HepG2 (cell line): Measurements from ENCODE around the gene URB1. TPM values are rescaled to one million over a fixed set of nuclear protein-coding genes. Genes with fewer than 3 reads are reported as not detected.
A peak's percentile ranks its signal among the peaks of the same experiment; 100 is the strongest.

Experiments
- ATF7 ChIP-seq, 2 experiments: fragments of 450-650 bp in 1 of 2; sonication (generic) in 1 of 2; formaldehyde crosslinking in 1 of 2; IDR thresholded peaks; 2 replicates each; pipeline versions ENCODE4 v1.4.0 to v1.6.1; 2016 to 2020; ENCODE audit warnings: antibody characterized with exemption in 1 of 2, mild to moderate bottlenecking in 1 of 2, missing genetic modification reagents in 1 of 2
- CREB3 ChIP-seq: sonication (generic); formaldehyde crosslinking; IDR thresholded peaks from 2 replicates; pipeline ENCODE4 v1.5.0; 2020; ENCODE audit warnings: missing genetic modification reagents
- CREBL2 ChIP-seq: sonication (generic); formaldehyde crosslinking; IDR thresholded peaks from 2 replicates; pipeline ENCODE4 v1.8.1; 2023; ENCODE audit warnings: missing genetic modification reagents, mild to moderate bottlenecking, borderline replicate concordance
- DRAP1 ChIP-seq: IDR thresholded peaks from 2 replicates; pipeline ENCODE4 v1.6.1; 2016; ENCODE audit warnings: missing genetic modification reagents, missing compliant biosample characterization
- ETV5 ChIP-seq: IDR thresholded peaks from 2 replicates; pipeline ENCODE4 v1.6.1; 2018; ENCODE audit warnings: missing biosample characterization, missing genetic modification reagents, inconsistent platforms, borderline replicate concordance
- ETV6 ChIP-seq: sonication (generic); formaldehyde crosslinking; conservative IDR thresholded peaks from 2 replicates; pipeline ENCODE4 v1.4.0; 2020; ENCODE audit warnings: missing genetic modification reagents
- GPN1 ChIP-seq: sonication (generic); formaldehyde crosslinking; IDR thresholded peaks from 2 replicates; pipeline ENCODE4 v1.5.1; 2020; ENCODE audit warnings: missing genetic modification reagents, borderline replicate concordance
- GZF1 ChIP-seq: sonication (generic); formaldehyde crosslinking; IDR thresholded peaks from 2 replicates; pipeline ENCODE4 v1.5.1; 2020; ENCODE audit warnings: mild to moderate bottlenecking, missing genetic modification reagents
- HMG20B ChIP-seq: conservative IDR thresholded peaks from 2 replicates; pipeline ENCODE4 v1.6.1; 2016; ENCODE audit warnings: missing genetic modification reagents, missing compliant biosample characterization
- HNF1B ChIP-seq: sonication (generic); formaldehyde crosslinking; IDR thresholded peaks from 2 replicates; pipeline ENCODE4 v1.5.1; 2020; ENCODE audit warnings: mild to moderate bottlenecking, moderate library complexity, missing genetic modification reagents
- ISL2 ChIP-seq: sonication (generic); formaldehyde crosslinking; IDR thresholded peaks from 2 replicates; pipeline ENCODE4 v1.5.0; 2020; ENCODE audit warnings: missing genetic modification reagents
- MED1 ChIP-seq: sonication (generic); formaldehyde crosslinking; IDR thresholded peaks from 2 replicates; pipeline ENCODE4 v1.4.0; 2020; ENCODE audit warnings: missing genetic modification reagents
- MYC ChIP-seq: sonication (generic); formaldehyde crosslinking; IDR thresholded peaks from 2 replicates; pipeline ENCODE4 v1.9.0; 2021; ENCODE audit warnings: missing genetic modification reagents, borderline replicate concordance
- RFXANK ChIP-seq: IDR thresholded peaks from 2 replicates; pipeline ENCODE4 v1.6.1; 2016
- SOX5 ChIP-seq: IDR thresholded peaks from 2 replicates; pipeline ENCODE4 v1.6.1; 2016; ENCODE audit warnings: borderline replicate concordance
- TIGD3 ChIP-seq: sonication (generic); formaldehyde crosslinking; IDR thresholded peaks from 2 replicates; pipeline ENCODE4 v1.5.1; 2020; ENCODE audit warnings: mild to moderate bottlenecking, missing genetic modification reagents, borderline replicate concordance
- TRIM22 ChIP-seq: fragments of 450-650 bp; IDR thresholded peaks from 2 replicates; pipeline ENCODE4 v1.6.1; 2017
- ZBTB2 ChIP-seq: sonication (generic); formaldehyde crosslinking; IDR thresholded peaks from 2 replicates; pipeline ENCODE4 v1.8.0; 2022; ENCODE audit warnings: low read depth, missing genetic modification reagents
- ZNF234 ChIP-seq: sonication (generic); formaldehyde crosslinking; conservative IDR thresholded peaks from 2 replicates; pipeline ENCODE4 v1.5.1; 2020; ENCODE audit warnings: mild to moderate bottlenecking, missing genetic modification reagents
- ZNF558 ChIP-seq: sonication (generic); formaldehyde crosslinking; IDR thresholded peaks from 2 replicates; pipeline ENCODE4 v1.9.0; 2022; ENCODE audit warnings: mild to moderate bottlenecking, missing genetic modification reagents, borderline replicate concordance
- ZNF776 ChIP-seq: sonication (generic); formaldehyde crosslinking; IDR thresholded peaks from 2 replicates; pipeline ENCODE4 v1.4.0; 2020; ENCODE audit warnings: mild to moderate bottlenecking, missing genetic modification reagents
- polyA plus RNA-seq, 8 experiments: library from polyadenylated mRNA; depleted of rRNA in 3 of 8; stranded (reverse) in 7 of 8; unstranded in 1 of 8; fragments of >200 nt; fragmentation: Illumina TruSeq in 4 of 8; extraction: Trizol in 4 of 8; gene quantifications; 2 replicates each; pipeline versions ENCODE4 v1.2.1 to v1.2.3, GENCODE V29; 2011 to 2016; ENCODE audit warnings: low read depth in 4 of 8, missing spikeins in 1 of 8, mixed read lengths in 1 of 8; ENCODE audit not compliant: insufficient read depth in 1 of 8
- total RNA-seq, 5 experiments: library from RNA; depleted of rRNA; stranded (reverse); fragments of >200 nt; fragmentation: Illumina TruSeq; extraction: Trizol; gene quantifications; 2 replicates each; pipeline ENCODE4 v1.2.3, GENCODE V29; 2016; ENCODE audit warnings: low read depth in 1 of 5

Gene URB1
- total and polyA plus RNA-seq, 2 of the 13 experiments (the other 11 are each of a cell fraction or from before 2014, with no cell fraction given): 4.5 to 16.7 TPM

- no peak for TF ChIP-seq TIGD3 (CRISPR knock-in tag)
- no peak for TF ChIP-seq ZNF234 (CRISPR knock-in tag)
- TF ChIP-seq CREBL2: no peak
- no peak for TF ChIP-seq ETV6 (CRISPR knock-in tag)
- TF ChIP-seq ETV5 (CRISPR knock-in tag): peak; percentile 69; the same call in 1 of the 2 replicates
- TF ChIP-seq MED1 (CRISPR knock-in tag): peak; percentile 72
- no peak for TF ChIP-seq CREB3 (CRISPR knock-in tag)
- TF ChIP-seq SOX5 (CRISPR knock-in tag): peak; percentile 87; the same call in 1 of the 2 replicates
- TF ChIP-seq ZBTB2 (CRISPR knock-in tag): no peak
- no peak for TF ChIP-seq ZNF558 (CRISPR knock-in tag)
- TF ChIP-seq ISL2 (CRISPR knock-in tag): peak; percentile 83
- TF ChIP-seq ZNF776: no peak
- no peak for TF ChIP-seq GPN1 (CRISPR knock-in tag)
- TF ChIP-seq HMG20B (CRISPR knock-in tag): peak; percentile 41; the same call in 1 of the 2 replicates
- peak; percentile 58; the same call in 1 of the 2 replicates for TF ChIP-seq HNF1B (CRISPR knock-in tag)
- no peak for TF ChIP-seq RFXANK
- peak; percentile 76; the same call in 1 of the 2 replicates for TF ChIP-seq GZF1 (CRISPR knock-in tag)
- no peak for TF ChIP-seq TRIM22
- peak; percentile 59; the same call in 1 of the 2 replicates for TF ChIP-seq MYC (CRISPR knock-in tag)
- no peak for TF ChIP-seq ATF7 (IDR thresholded peaks at IDR 0.05)
- no peak for TF ChIP-seq ATF7 (CRISPR knock-in tag; IDR thresholded peaks at IDR 0.05)
- TF ChIP-seq DRAP1 (CRISPR knock-in tag): peak; percentile 26; the same call in 1 of the 2 replicates
Measured at GRCh38 chr21:32330784-32331311, 62.0 kb downstream of the URB1 start (continued).
